HepG2 (cell line): ENCODE measurements around the gene PRIM2. TPM values are rescaled to one million over a fixed set of nuclear protein-coding genes. Genes with fewer than 3 reads are reported as not detected.

Experiments
- ATAC-seq: fragments of 200-7000 bp; cut with Tn5 transposase; 3 replicates; pipeline ENCODE4 v1.9.1; 2020; ENCODE audit warnings: mild to moderate bottlenecking, moderate library complexity
- BruUV-seq: library from RNA; stranded (reverse); fragments of 400-500 nt; replicated peaks from 2 replicates; lab custom pipeline; 2021; lab: Mats Ljungman, UMichigan
- CTCF ChIA-PET: fragments of 300-600 bp; formaldehyde crosslinking; extraction: SDS; loops from one replicate; lab custom pipeline; 2021; ENCODE audit warnings: low total read pairs, inconsistent platforms, low intra/inter-chr PET ratio; lab: Yijun Ruan, JAX
- POLR2A ChIA-PET: fragments of 350-600 bp; sonication (Branson Sonifier 250); formaldehyde crosslinking; loops from one replicate; lab custom pipeline; 2020; ENCODE audit warnings: antibody characterized with exemption, inconsistent platforms; lab: Yijun Ruan, JAX
- DNase-seq: peaks from one replicate; pipeline ENCODE4 v3.0.0-alpha.2; 2015; ENCODE audit warnings: low spot score
- FAIRE-seq: peaks from 3 replicates; lab custom pipeline; 2011; peaks lifted over from hg19 to GRCh38; lab: Jason Lieb, UNC
- H2AFZ ChIP-seq: one replicate; pipeline ENCODE4 v1.6.1; 2011; ENCODE audit warnings: low read length, inconsistent platforms
- H3K27ac ChIP-seq: fragments of 300-600 bp; 3 replicates; pipeline ENCODE4 v1.8.0; 2011; ENCODE audit warnings: mixed run types, mild to moderate bottlenecking, mixed read lengths, low read length, inconsistent platforms; ENCODE audit not compliant: insufficient read depth; ENCODE audit errors: extremely low read length
- H3K27me3 ChIP-seq, 2 experiments: fragments of 200-600 bp in 1 of 2; 2 replicates in 1 of 2; 3 replicates in 1 of 2; pipeline versions ENCODE4 v1.6.0 to v1.8.0; 2011; ENCODE audit warnings: low read length in 2 of 2, mild to moderate bottlenecking in 2 of 2, moderate library complexity in 2 of 2, inconsistent platforms in 1 of 2; ENCODE audit not compliant: insufficient read depth in 2 of 2, control insufficient read depth in 1 of 2
- H3K36me3 ChIP-seq, 2 experiments: fragments of 200-600 bp in 1 of 2; replicated peaks in 1 of 2; 2 replicates in 1 of 2; 3 replicates in 1 of 2; pipeline versions ENCODE4 v1.5.1 to v1.8.0; 2011; ENCODE audit warnings: low read length in 2 of 2, inconsistent platforms in 1 of 2; ENCODE audit not compliant: insufficient read depth in 2 of 2, control insufficient read depth in 1 of 2
- H3K4me1 ChIP-seq: 2 replicates; pipeline ENCODE4 v1.5.1; 2012; ENCODE audit warnings: low read length, inconsistent platforms; ENCODE audit not compliant: insufficient read depth
- H3K4me2 ChIP-seq: 2 replicates; pipeline ENCODE4 v1.6.0; 2011; ENCODE audit warnings: low read depth, low read length, inconsistent platforms
- H3K4me3 ChIP-seq, 3 experiments: fragments of 200-600 bp in 1 of 3; sonication (generic), shearing (Covaris generic) in 1 of 3; replicated peaks in 1 of 3; 2 replicates each; pipeline ENCODE4 v1.5.1; 2011 to 2016; ENCODE audit warnings: low read length in 3 of 3, inconsistent platforms in 2 of 3, low read depth in 2 of 3, mild to moderate bottlenecking in 2 of 3, control low read depth in 1 of 3, mixed read lengths in 1 of 3; ENCODE audit not compliant: insufficient read depth in 1 of 3
- H3K79me2 ChIP-seq: one replicate; pipeline ENCODE4 v1.6.1; 2011; ENCODE audit warnings: low read length, inconsistent platforms; ENCODE audit not compliant: insufficient read depth
- H3K9ac ChIP-seq: 2 replicates; pipeline ENCODE4 v1.6.0; 2011; ENCODE audit warnings: mild to moderate bottlenecking, low read depth, low read length, inconsistent platforms; ENCODE audit not compliant: insufficient read depth
- H3K9me3 ChIP-seq: 2 replicates; pipeline ENCODE4 v1.5.1; 2012; ENCODE audit warnings: mild to moderate bottlenecking, low read length
- H4K20me1 ChIP-seq: 2 replicates; pipeline ENCODE4 v1.6.0; 2011; ENCODE audit warnings: inconsistent platforms, mild to moderate bottlenecking, low read length, moderate library complexity; ENCODE audit not compliant: insufficient read depth
- ATM ChIP-seq: fragments of 450-650 bp; IDR thresholded peaks from 2 replicates; pipeline ENCODE4 v1.7.1; 2017; ENCODE audit warnings: mild to moderate bottlenecking, borderline replicate concordance
- CBFB ChIP-seq: sonication (generic); formaldehyde crosslinking; IDR thresholded peaks from 2 replicates; pipeline ENCODE4 v1.4.0; 2020; ENCODE audit warnings: missing genetic modification reagents
- FOXP1 ChIP-seq, 2 experiments: fragments of 450-650 bp in 1 of 2; IDR thresholded peaks; 2 replicates each; pipeline ENCODE4 v1.6.1; 2017 to 2018; ENCODE audit warnings: antibody characterized with exemption in 1 of 2
- GABPB1 ChIP-seq: IDR thresholded peaks from 2 replicates; pipeline ENCODE4 v1.6.1; 2016; ENCODE audit warnings: mild to moderate bottlenecking, missing genetic modification reagents, moderate library complexity, missing compliant biosample characterization
- KLF16 ChIP-seq, 2 experiments: sonication (generic) in 1 of 2; formaldehyde crosslinking in 1 of 2; IDR thresholded peaks; 2 replicates each; pipeline versions ENCODE4 v1.6.1 to v1.8.0; 2016 to 2023; ENCODE audit warnings: missing genetic modification reagents in 2 of 2, missing compliant biosample characterization in 1 of 2
- NAIF1 ChIP-seq: sonication (generic); formaldehyde crosslinking; IDR thresholded peaks from 2 replicates; pipeline ENCODE4 v1.5.0; 2020; ENCODE audit warnings: mild to moderate bottlenecking, missing genetic modification reagents, borderline replicate concordance
- PRMT3 ChIP-seq: sonication (generic); formaldehyde crosslinking; IDR thresholded peaks from 2 replicates; pipeline ENCODE4 v1.8.1; 2022; ENCODE audit warnings: low read depth, mild to moderate bottlenecking, moderate library complexity, missing genetic modification reagents, borderline replicate concordance
- RAD21 ChIP-seq: fragments of 450-650 bp; formaldehyde crosslinking; IDR thresholded peaks from 2 replicates; pipeline ENCODE4 v1.5.0; 2020; ENCODE audit warnings: mild to moderate bottlenecking
- SMC3 ChIP-seq: IDR thresholded peaks from 2 replicates; pipeline ENCODE4 v1.6.1; 2011; ENCODE audit warnings: low read length, improper control_type of control experiment
- THAP11 ChIP-seq: IDR thresholded peaks from 2 replicates; pipeline ENCODE4 v1.6.1; 2016; ENCODE audit warnings: missing biosample characterization, missing genetic modification reagents
- TMF1 ChIP-seq: sonication (generic); formaldehyde crosslinking; IDR thresholded peaks from 2 replicates; pipeline ENCODE4 v1.8.1; 2022; ENCODE audit warnings: low read depth, missing genetic modification reagents
- TRIM24 ChIP-seq: sonication (generic); formaldehyde crosslinking; IDR thresholded peaks from 2 replicates; pipeline ENCODE4 v1.8.0; 2022; ENCODE audit warnings: mild to moderate bottlenecking, missing genetic modification reagents
- ZNF660 ChIP-seq: sonication (generic); formaldehyde crosslinking; IDR thresholded peaks from 2 replicates; pipeline ENCODE4 v1.5.1; 2020; ENCODE audit warnings: mild to moderate bottlenecking, low read depth, missing genetic modification reagents, borderline replicate concordance
- ZNF749 ChIP-seq: sonication (generic); formaldehyde crosslinking; IDR thresholded peaks from 2 replicates; pipeline ENCODE4 v1.8.0; 2022; ENCODE audit warnings: mild to moderate bottlenecking, missing genetic modification reagents, moderate library complexity, borderline replicate concordance
- ZSCAN9 ChIP-seq: IDR thresholded peaks from 2 replicates; pipeline ENCODE4 v1.6.1; 2016; ENCODE audit warnings: borderline replicate concordance
- WGBS: methylation state at CpG from one replicate; pipeline ENCODE4 v1.1.6; 2017; ENCODE audit warnings: low lambda C conversion rate; 5-methylcytosine and 5-hydroxymethylcytosine counted together
- in situ Hi-C: cut with HindIII; loops from 2 replicates; pipeline ENCODE4 v1.10.0; 2017; ENCODE audit warnings: low pct_unique_long_range_greater_than_20kb; ENCODE audit not compliant: extremely low pct_ligation_motif_present
- intact Hi-C: fragments of 100-400 bp; cut with micrococcal nuclease; formaldehyde crosslinking; loops from one replicate; pipeline ENCODE4 v1.10.0; 2022; ENCODE audit not compliant: unreplicated experiment
- polyA plus RNA-seq, 8 experiments: library from polyadenylated mRNA; depleted of rRNA in 3 of 8; stranded (reverse) in 7 of 8; unstranded in 1 of 8; fragments of >200 nt; fragmentation: Illumina TruSeq in 4 of 8; extraction: Trizol in 4 of 8; gene quantifications; 2 replicates each; pipeline versions ENCODE4 v1.2.1 to v1.2.3, GENCODE V29; 2011 to 2016; ENCODE audit warnings: low read depth in 4 of 8, missing spikeins in 1 of 8, mixed read lengths in 1 of 8; ENCODE audit not compliant: insufficient read depth in 1 of 8
- total RNA-seq, 5 experiments: library from RNA; depleted of rRNA; stranded (reverse); fragments of >200 nt; fragmentation: Illumina TruSeq; extraction: Trizol; gene quantifications; 2 replicates each; pipeline ENCODE4 v1.2.3, GENCODE V29; 2016; ENCODE audit warnings: low read depth in 1 of 5
- TF ChIP-seq, protein P1 (sequence below): sonication (generic); formaldehyde crosslinking; IDR thresholded peaks from 2 replicates; pipeline ENCODE4 v1.8.0; 2022; ENCODE audit warnings: mild to moderate bottlenecking, missing genetic modification reagents, borderline replicate concordance
- TF ChIP-seq, protein P2 (sequence below): IDR thresholded peaks from 2 replicates; pipeline ENCODE4 v1.6.1; 2018; ENCODE audit warnings: missing genetic modification reagents

PRIM2 gene
- total and polyA plus RNA-seq, 2 of the 13 experiments (the other 11 are each of a cell fraction or from before 2014, with no cell fraction given) = 8.0 to 52.7 TPM

DNA sequence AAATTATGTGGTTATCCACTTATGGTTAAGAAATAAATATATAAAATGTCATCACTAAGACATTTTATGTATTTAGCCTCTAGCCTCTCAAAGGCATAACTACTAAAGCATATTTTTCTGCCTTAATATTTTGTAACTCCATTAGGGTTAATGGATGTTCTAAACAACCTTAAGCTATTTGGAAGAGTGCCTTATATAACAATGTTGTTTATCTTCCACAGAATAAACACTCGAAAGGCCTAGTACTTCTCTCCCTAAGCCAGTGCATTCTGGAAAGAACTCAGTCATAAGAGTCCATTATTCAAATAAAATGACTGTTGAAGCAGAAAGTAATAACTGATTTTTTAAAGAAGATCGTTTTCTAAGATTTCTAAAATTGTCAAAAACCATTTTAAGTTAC, 15.0 kb upstream of the PRIM2 start:
- no peak overlapping the region for H3K4me3 ChIP-seq
- BruUV-seq = no TSS peak
- H3K27ac ChIP-seq = no peak overlapping the region
- DNase-seq = no peak
- no peak for ATAC-seq
- H3K9ac ChIP-seq = no peak overlapping the region
- no peaks in the 10 kb centered on the region for H3K9me3 ChIP-seq
- H4K20me1 ChIP-seq = no peaks in the 10 kb centered on the region
- no peak overlapping the region for H2AFZ ChIP-seq
- 0% methylated on average over 2 of the region's 2 CpGs for WGBS
- no peak overlapping the region for H3K4me2 ChIP-seq
- ChIA-PET CTCF (no interaction called here), POLR2A (no interaction called here)
- H3K4me1 ChIP-seq = no peaks in the 10 kb centered on the region
- no peak for FAIRE-seq
- H3K27me3 ChIP-seq = peaks cover 1 to 8% of the 10 kb centered on the region in 2 experiments; a peak in 3 of 5 replicates
- intact Hi-C loops = no loop called here
- TF ChIP-seq ATM (no peak), CBFB (CRISPR knock-in tag) (no peak), FOXP1 (IDR thresholded peaks at IDR 0.05) (no peak), FOXP1 (CRISPR knock-in tag; IDR thresholded peaks at IDR 0.05) (no peak), SMC3 (no peak), GABPB1 (no peak), THAP11 (CRISPR knock-in tag) (no peak), RAD21 (CRISPR knock-in tag) (no peak), TMF1 (CRISPR knock-in tag) (no peak)
- TF ChIP-seq, all 625 proteins: peak for 0
- no peaks in the 10 kb centered on the region for H3K79me2 ChIP-seq
- H3K36me3 ChIP-seq = no peaks in the 10 kb centered on the region
- in situ Hi-C loops = loop anchor here (25.0 kb wide), 1 partner anchor 265 kb away; the partner anchor contains the start of gene KIAA1586

DNA sequence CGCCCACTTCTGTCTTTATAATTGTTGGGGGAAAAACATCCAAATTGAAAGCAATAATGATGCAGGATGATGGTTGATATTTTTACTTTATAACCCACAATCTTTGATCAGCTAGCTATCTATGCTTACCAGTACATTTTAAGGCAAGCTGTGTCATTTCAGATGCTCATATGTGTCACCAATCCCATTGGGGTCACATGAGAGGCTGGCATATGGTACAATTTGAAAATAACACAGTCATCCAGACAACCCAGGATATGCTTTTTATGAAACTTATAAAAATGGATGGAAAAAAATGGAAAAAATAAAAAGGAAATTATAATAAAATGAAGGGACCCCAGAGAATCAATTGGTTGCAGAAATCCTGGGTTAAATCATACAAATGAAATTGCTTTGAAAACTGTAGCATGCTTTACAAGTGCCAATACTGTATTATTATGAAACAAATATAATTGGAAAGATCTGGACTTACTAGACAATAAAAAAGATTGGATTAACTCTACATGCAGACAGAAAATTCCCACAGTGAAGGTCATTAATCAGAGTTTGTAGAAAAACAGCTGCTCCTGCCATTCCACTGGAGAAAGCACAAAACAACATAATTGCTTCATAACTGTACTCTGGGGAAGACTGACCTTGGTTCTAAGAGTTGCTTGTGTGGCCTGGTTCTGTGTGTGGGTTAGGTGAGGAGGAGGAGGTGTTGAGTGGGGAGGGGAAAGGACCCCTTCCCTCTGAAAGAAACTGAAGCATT, 13.3 kb upstream of the PRIM2 start:
- WGBS = 5% methylated on average over 1 of the region's 1 CpG
- Histone ChIP-seq H3K9me3 (no peaks in the 10 kb centered on the region), H3K4me1 (peaks cover 6% of the 10 kb centered on the region), H3K4me3 (no peak overlapping the region), H3K4me2 (no peak overlapping the region), H3K36me3 (no peaks in the 10 kb centered on the region), H3K27me3 (peaks cover 1 to 4% of the 10 kb centered on the region in 2 experiments; a peak in 3 of 5 replicates), H4K20me1 (no peaks in the 10 kb centered on the region), H3K79me2 (no peaks in the 10 kb centered on the region), H3K27ac (no peak overlapping the region), H3K9ac (no peak overlapping the region), H2AFZ (no peak overlapping the region)
- in situ Hi-C loops = loop anchor here (25.0 kb wide), 1 partner anchor 267 kb away; the partner anchor contains the start of gene KIAA1586
- FAIRE-seq (no peak), ATAC-seq (peak; percentile 45; the same call in 2 of the 3 replicates), DNase-seq (no peak)
- no TSS peak for BruUV-seq
- intact Hi-C loops = no loop called here
- ChIA-PET POLR2A (no interaction called here), CTCF (no interaction called here)
- TF ChIP-seq TRIM24 (no peak), ZNF660 (CRISPR knock-in tag) (no peak), ZNF749 (CRISPR knock-in tag) (no peak), ZSCAN9 (no peak), PRMT3 (CRISPR knock-in tag) (no peak), NAIF1 (CRISPR knock-in tag) (no peak), KLF16 (CRISPR knock-in tag; IDR thresholded peaks at IDR 0.05) (no peak)
- TF ChIP-seq, protein P1, sequence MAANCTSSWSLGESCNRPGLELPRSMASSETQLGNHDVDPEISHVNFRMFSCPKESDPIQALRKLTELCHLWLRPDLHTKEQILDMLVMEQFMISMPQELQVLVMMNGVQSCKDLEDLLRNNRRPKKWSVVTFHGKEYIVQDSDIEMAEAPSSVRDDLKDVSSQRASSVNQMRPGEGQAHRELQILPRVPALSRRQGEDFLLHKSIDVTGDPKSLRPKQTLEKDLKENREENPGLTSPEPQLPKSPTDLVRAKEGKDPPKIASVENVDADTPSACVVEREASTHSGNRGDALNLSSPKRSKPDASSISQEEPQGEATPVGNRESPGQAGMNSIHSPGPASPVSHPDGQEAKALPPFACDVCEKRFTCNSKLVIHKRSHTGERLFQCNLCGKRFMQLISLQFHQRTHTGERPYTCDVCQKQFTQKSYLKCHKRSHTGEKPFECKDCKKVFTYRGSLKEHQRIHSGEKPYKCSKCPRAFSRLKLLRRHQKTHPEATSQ (CRISPR knock-in tag) = no peak
- TF ChIP-seq, protein P2, sequence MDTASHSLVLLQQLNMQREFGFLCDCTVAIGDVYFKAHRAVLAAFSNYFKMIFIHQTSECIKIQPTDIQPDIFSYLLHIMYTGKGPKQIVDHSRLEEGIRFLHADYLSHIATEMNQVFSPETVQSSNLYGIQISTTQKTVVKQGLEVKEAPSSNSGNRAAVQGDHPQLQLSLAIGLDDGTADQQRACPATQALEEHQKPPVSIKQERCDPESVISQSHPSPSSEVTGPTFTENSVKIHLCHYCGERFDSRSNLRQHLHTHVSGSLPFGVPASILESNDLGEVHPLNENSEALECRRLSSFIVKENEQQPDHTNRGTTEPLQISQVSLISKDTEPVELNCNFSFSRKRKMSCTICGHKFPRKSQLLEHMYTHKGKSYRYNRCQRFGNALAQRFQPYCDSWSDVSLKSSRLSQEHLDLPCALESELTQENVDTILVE = no peak
